ENCODE measurements around the gene RNF26. TPM values are rescaled to one million over a fixed set of nuclear protein-coding genes. Genes with fewer than 3 reads are reported as not detected.

The RNF26 gene
- polyA plus RNA-seq, 1 of the 3 experiments (the other 2 are of a cell fraction): 31.9 TPM

- peak overlapping the region; percentile 78 for H3K4me2 ChIP-seq
- peak; percentile 90 for DNase-seq
- H2AFZ ChIP-seq (ENCODE audit: low read depth): peak overlapping the region; percentile 60; the same call in 1 of the 2 replicates
- ChIA-PET POLR2A (interaction anchor here (0.6 to 2.5 kb wide), 7 partner anchors 10 to 237 kb away, joined by 3 to 8 read pairs (median 7); partner anchors contain the start of genes CBL and DPAGT1), CTCF (interaction anchor here (0.6 to 8.6 kb wide), 56 partner anchors 9 to 792 kb away, joined by 3 to 191 read pairs (median 5); partner anchors contain the start of genes C2CD2L, CBL, HMBS and HYOU1)
- H3F3A ChIP-seq (replicated peaks; ENCODE audit: insufficient read depth): peaks cover 6% of the 10 kb centered on the region
- peak overlapping the region; percentile 55 to 62 for H3K27ac ChIP-seq (ENCODE audit: low read depth in 2 of 2, low read length in 1 of 2)
- no peaks in the 10 kb centered on the region for H3K9me3 ChIP-seq
- H3K4me1 ChIP-seq (ENCODE audit: control insufficient read depth in 1 of 2, insufficient read depth in 2 of 2, low read depth in 1 of 2, low read length in 1 of 2): peaks cover 16 to 41% of the 10 kb centered on the region in 2 experiments; a peak in 3 of 4 replicates
- peaks cover 0 to 12% of the 10 kb centered on the region in 2 experiments for H3K36me3 ChIP-seq (replicated peaks in 1 of 2; ENCODE audit: control insufficient read depth in 1 of 2, insufficient read depth in 2 of 2, low read length in 1 of 2)
- no peaks in the 10 kb centered on the region for H3K9me2 ChIP-seq
- H3K79me2 ChIP-seq (ENCODE audit: insufficient read depth): peaks cover 31% of the 10 kb centered on the region
- H3K27me3 ChIP-seq (ENCODE audit: insufficient read depth): no peaks in the 10 kb centered on the region
- peak overlapping the region in 1 of 2 experiments; percentile 41; a peak in 3 of 4 replicates for H3K4me3 ChIP-seq (ENCODE audit: low read depth in 2 of 2, low read length in 1 of 2)
- WGBS (ENCODE audit: low lambda C conversion rate): 28% methylated on average over 14 of the region's 17 CpGs
- 0 out of 2 replicates have a peak overlapping the region, but pooled peaks have one; percentile 21 for H3K9ac ChIP-seq
- no peaks in the 10 kb centered on the region for H4K20me1 ChIP-seq (ENCODE audit: insufficient read depth)
- TF ChIP-seq NFIC (IDR thresholded peaks at IDR 0.05; ENCODE audit: borderline replicate concordance) (no peak), ELF1 (IDR thresholded peaks at IDR 0.05) (no peak), FOSL2 (IDR thresholded peaks at IDR 0.05; ENCODE audit: borderline replicate concordance, low read depth) (no peak), RCOR1 (IDR thresholded peaks at IDR 0.05; ENCODE audit: low read length) (0 out of 2 replicates have a peak, but pooled peaks have one; percentile 10), YY1 (IDR thresholded peaks at IDR 0.05; ENCODE audit: low read depth) (no peak), EP300 (IDR thresholded peaks at IDR 0.05; ENCODE audit: borderline replicate concordance in 1 of 2, low read depth in 1 of 2, low read length in 1 of 2) (no peak), FOXM1 (IDR thresholded peaks at IDR 0.05; ENCODE audit: low read depth) (no peak), USF1 (IDR thresholded peaks at IDR 0.05; ENCODE audit: borderline replicate concordance, low read depth) (no peak), RFX5 (IDR thresholded peaks at IDR 0.05; ENCODE audit: low read length) (no peak), MXI1 (IDR thresholded peaks at IDR 0.05; ENCODE audit: low read depth, low read length) (no peak), CHD2 (IDR thresholded peaks at IDR 0.05; ENCODE audit: low read length, partially characterized antibody) (no peak), RAD21 (IDR thresholded peaks at IDR 0.05; ENCODE audit: low read length) (peak; percentile 73), PBX3 (IDR thresholded peaks at IDR 0.05) (no peak), MEF2A (IDR thresholded peaks at IDR 0.05; ENCODE audit: borderline replicate concordance, low read depth) (no peak), IRF3 (IDR thresholded peaks at IDR 0.05; ENCODE audit: low read depth, low read length) (no peak), RXRA (IDR thresholded peaks at IDR 0.05; ENCODE audit: borderline replicate concordance, low read depth) (no peak), CTCF (IDR thresholded peaks at IDR 0.05) (peak; percentile 89), SMC3 (IDR thresholded peaks at IDR 0.05; ENCODE audit: low read depth, low read length) (peak; percentile 72), SIN3A (IDR thresholded peaks at IDR 0.05; ENCODE audit: borderline replicate concordance, low read depth, low read length) (no peak), TCF12 (IDR thresholded peaks at IDR 0.05) (no peak), GABPA (IDR thresholded peaks at IDR 0.05; ENCODE audit: low read depth) (no peak), ZBTB33 (IDR thresholded peaks at IDR 0.05; ENCODE audit: borderline replicate concordance, low read depth) (no peak), TEAD4 (IDR thresholded peaks at IDR 0.05; ENCODE audit: borderline replicate concordance, insufficient read depth) (no peak)
- TF ChIP-seq, protein P1, sequence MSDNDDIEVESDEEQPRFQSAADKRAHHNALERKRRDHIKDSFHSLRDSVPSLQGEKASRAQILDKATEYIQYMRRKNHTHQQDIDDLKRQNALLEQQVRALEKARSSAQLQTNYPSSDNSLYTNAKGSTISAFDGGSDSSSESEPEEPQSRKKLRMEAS (IDR thresholded peaks at IDR 0.05; ENCODE audit: low read depth): no peak
- TF ChIP-seq, protein P2, sequence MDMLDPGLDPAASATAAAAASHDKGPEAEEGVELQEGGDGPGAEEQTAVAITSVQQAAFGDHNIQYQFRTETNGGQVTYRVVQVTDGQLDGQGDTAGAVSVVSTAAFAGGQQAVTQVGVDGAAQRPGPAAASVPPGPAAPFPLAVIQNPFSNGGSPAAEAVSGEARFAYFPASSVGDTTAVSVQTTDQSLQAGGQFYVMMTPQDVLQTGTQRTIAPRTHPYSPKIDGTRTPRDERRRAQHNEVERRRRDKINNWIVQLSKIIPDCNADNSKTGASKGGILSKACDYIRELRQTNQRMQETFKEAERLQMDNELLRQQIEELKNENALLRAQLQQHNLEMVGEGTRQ (IDR thresholded peaks at IDR 0.05; ENCODE audit: borderline replicate concordance, low read depth, low read length): no peak
Measured at GRCh38 chr11:119338318-119338890, 4.1 kb downstream of the RNF26 start.
